GM21367 (cell line): Measurements from ENCODE around the gene OCEL1.

ENCODE experiments used
- ATAC-seq: cut with Tn5 transposase; IDR thresholded peaks from one replicate; pipeline ENCODE4 v1.9.1; 2021; ENCODE audit not compliant: unreplicated experiment

Gene OCEL1

GRCh38 chr19:17209126-17210036 is 16.6 kb upstream of the OCEL1 start:
- no peak for ATAC-seq

DNA sequence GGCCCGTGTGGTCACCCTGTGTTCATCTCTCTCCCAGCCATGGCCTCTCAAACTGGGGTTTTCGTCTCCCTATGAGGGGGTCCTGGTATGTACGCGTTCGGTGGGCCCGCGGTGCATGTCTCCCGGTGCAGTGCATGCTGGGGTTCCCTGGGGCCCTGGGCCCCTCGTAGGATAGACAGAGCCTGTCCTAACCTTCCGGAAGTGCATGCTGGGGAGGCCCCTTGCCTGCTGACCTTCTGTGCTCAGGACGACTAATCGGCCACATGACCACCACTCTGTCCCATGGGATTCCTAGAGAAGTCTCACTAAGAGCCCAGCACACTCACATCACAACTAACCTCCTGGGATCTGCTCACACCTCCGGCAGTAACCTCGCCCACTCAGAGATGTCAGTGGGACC is 15.7 kb upstream of the OCEL1 start:
- no peak for ATAC-seq

DNA sequence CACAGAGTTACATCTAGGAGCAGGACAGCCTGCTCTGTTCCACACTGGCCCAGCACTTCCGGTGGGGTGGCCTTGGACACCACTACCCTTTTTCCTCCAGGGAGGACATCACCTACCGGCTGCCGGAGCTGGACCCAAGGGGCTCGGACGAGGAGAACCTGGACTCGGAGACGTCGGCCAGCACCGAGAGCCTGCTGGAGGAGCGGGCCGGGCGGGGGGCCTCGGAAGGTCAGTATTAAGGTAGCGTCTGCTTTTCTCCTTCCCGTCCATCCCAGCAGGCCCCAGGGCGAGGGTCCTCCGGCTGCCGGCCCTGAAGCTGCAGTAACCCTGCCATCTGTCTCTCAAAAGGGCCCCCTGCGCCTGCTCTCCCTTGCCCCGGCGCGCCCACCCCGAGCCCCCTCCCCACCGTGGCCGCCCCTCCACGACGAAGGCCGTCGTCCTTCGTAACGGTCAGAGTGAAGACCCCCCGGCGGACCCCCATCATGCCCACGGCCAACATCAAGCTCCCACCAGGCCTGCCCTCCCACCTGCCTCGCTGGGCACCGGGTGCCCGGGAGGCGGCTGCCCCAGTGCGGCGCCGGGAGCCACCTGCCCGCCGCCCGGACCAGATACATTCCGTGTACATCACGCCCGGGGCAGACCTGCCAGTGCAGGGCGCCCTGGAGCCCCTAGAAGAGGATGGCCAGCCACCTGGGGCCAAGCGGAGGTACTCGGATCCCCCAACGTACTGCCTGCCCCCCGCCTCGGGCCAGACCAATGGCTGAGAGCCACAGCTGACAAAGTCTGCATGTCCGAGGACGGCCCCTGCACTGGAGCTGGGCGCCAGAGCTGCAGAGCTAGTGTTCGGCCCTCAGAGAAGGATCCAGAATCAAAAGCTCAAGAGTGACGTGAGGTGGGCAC is 14.2 kb upstream of the OCEL1 start:
- no peak for ATAC-seq

DNA sequence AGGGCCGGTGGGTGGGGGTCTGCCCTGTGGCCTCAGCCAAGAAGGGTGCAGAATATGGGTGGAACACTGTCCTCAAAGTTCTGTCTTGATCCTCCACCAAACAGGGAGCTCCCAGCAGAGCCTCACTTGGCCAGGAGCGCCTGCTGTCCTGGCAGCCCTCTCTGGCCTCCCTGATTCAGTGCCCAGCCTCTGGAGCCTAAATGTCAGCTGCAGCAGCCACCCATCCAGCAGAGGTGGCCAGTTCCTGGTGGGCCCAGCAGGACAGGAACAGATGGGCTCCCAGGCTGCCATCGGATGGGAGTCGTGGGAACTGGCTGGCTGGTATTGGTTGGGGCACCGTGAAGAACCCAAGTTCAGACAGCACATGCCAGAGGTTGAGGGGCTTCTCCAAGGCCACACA is 12.7 kb upstream of the OCEL1 start:
- no peak for ATAC-seq

DNA sequence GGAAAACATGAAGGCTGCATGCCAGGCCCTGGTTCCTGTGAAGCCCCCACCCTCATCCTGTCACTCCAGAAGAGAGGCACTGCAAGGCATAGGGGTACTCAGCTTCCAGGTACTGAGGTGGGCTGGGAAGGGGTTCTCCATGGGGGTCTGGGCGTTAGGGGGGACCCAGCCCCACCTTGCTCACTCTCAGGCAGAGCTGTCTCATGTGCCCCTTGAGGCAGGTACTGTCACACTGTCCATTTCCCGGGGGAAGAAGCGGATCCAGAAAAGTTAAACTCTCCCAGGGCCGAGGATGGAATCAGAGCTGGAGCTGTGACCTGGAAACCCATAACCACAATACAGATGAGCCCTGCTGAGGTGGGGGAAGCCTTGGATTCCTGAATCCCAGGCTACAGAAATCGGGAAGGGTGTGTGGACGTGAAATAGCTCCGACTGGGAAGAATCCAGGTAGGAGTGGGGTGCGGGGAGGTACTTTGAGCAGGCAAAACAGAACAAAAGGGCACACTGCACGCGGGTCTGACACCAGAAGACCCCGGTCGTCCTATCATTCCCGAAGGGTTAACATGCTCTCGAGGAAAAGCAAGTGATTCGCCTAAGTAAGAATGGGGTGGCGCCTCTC is 11.4 kb upstream of the OCEL1 start:
- no peak for ATAC-seq

DNA sequence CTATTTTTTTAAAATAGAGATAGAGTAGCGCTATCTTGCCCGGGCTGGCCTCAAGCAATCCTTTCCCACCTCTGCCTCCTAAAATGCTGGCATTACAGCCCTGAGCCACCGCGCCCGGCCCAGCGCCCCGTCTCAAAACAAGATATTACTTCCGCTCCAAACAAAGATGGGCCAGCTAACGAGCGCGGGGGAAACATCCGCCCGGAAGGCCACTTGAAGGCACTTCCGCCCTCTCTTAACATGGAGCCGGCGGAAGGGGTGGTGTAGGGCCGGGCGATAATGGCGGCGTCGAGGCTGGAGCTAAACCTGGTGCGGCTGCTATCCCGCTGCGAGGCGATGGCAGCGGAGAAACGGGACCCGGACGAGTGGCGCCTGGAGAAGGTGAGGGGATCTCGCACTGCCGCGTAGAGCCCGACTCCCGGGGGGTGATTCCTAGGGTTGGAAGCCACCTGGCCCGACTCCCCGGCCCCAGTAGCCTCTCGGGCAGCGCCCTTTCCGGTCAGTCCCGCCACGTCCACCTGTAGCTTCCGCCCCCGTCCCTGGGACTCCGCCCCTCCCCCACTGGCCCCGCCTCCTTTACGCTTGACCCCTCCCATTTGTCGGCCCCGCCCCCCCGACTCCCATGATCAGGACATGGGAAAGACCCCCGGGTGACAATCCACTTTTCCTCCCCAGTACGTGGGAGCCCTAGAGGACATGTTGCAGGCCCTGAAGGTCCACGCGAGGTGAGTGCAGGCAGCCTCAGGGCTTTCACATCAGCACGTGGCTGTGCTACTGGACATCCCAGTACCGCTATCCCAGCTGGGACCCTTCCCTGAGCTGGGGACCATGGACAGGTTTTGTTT is 10.7 kb upstream of the OCEL1 start, which contains the start of gene USE1:
TSS of gene USE1 (plus strand) at position 231 of the 845 bp plus-strand sequence. CDS start at position 280, 49 bp downstream.
- ATAC-seq = peak; percentile 58

- ATAC-seq = no peak
These were observed 9.9 kb upstream of the OCEL1 start for GRCh38 chr19:17216058-17216670.

- ATAC-seq = no peak
These were observed 6.7 kb upstream of the OCEL1 start for GRCh38 chr19:17219286-17219685.

DNA sequence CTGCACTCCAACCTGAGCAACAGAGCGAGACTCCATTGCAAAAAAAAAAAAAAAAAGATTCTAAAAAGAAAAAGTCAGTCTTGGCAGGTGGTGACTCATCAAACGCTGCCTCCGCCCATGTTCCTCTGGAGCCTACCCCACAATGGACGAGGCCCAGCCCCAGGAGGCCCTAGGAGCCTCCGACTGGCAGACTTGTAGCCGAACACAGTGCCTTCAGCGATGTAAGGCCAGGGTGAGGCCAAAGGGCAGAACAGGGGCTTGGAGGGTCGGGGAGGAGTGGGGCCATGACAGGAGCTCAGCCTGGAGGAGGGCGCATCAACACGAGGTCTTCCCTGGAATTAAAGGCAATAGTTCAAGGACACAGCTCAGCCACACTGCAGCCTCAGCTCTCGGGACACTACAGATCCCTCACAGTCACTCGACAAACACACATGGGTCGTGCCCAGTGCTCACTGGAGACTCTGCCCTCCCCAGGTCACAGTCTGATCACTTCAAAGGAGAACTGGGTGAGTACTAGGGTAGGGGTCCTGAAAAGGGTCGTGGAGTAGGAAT is 5.7 kb upstream of the OCEL1 start:
- no peak for ATAC-seq

- ATAC-seq = no peak
These were observed 973 bp upstream of the OCEL1 start for GRCh38 chr19:17225053-17225452.

- no peak for ATAC-seq
These were observed 1.9 kb downstream of the OCEL1 start for GRCh38 chr19:17227798-17228367.

DNA sequence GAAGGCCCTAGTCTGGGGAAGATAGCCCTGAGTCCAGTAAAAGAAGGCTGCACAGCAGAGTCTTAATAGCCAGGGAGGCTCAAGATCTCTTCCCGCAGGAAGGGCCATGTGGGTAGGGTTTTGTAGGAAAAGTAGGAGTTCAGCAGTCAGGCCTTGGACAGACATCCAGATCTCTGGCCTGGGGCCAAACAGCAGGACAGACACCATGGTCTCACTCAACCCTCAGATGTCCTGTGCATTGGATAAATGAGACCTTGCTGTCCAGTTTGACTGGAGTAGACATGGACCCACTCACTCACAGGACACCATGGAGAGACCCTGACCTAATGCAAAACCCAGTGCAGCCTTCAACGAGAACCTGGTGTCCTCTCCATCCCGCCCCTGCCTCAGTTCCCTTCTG is 3.9 kb downstream of the OCEL1 start:
- no peak for ATAC-seq

- no peak for ATAC-seq
These were observed 6.2 kb downstream of the OCEL1 start for GRCh38 chr19:17232258-17232657.

GRCh38 chr19:17234911-17235299 is 8.9 kb downstream of the OCEL1 start:
- no peak for ATAC-seq

DNA sequence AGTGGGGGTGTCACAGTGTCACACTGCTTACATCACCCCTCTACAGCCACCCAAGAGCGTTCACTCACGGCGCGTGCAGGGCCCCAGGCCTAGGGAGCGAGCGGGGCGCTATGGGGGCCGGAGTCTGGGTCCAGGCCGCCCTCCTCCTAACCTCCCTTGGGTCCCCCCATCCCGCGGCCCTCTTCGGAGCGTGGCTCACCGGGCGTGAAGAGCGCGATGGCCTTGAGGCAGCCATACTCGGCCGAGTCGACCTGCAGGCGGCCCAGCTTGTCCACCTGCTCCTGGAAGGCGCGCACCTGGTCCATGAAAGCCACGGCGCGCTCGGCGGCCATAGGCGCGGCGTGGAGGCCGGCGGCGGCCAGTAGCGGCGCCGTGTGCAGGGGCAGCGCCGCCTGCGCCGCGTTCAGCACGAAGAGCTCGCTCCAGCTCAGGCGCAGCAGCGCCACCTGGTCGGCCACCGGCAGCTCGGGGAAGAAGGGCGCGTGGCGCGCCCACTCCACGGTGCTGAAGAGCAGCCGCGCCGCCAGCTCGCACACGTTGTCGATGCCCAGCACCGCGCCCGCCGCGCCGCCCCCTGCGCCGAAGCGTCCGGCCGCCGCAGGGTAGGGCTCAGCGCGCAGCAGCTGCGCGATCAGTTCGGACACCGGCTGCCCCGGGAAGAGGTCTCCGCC is 9.4 kb downstream of the OCEL1 start:
- ATAC-seq = no peak

- no peak for ATAC-seq
These were observed 10.1 kb downstream of the OCEL1 start for GRCh38 chr19:17235971-17236777.

GRCh38 chr19:17236811-17237543 is 11.0 kb downstream of the OCEL1 start:
- no peak for ATAC-seq
